Body of pancreas (tissue), 4 donors: Measurements from ENCODE around the gene TCF12.

Experiments used
- CTCF ChIP-seq, 7 experiments: fragments of 450-650 bp in 4 of 7; fragments of 200-600 bp in 3 of 7; sonication (generic) in 3 of 7; IDR thresholded peaks; one replicate each; pipeline ENCODE4 v1.5.1; 2016 to 2019; ENCODE audit warnings: antibody characterized with exemption in 7 of 7
- POLR2A ChIP-seq, 3 donors: fragments of 450-650 bp; IDR thresholded peaks; one replicate each; pipeline ENCODE4 v1.6.1; 2016; ENCODE audit warnings: antibody characterized with exemption in 3 of 3, mild to moderate bottlenecking in 2 of 3

GRCh38 chr15:57172925-57173324 lies 254.5 kb downstream of the TCF12 start:
- TF ChIP-seq CTCF (IDR thresholded peaks at IDR 0.05) (no peak), POLR2A (IDR thresholded peaks at IDR 0.05) (no peak)
